ENCODE results near the gene RNF10.
"Not testable (repeated sequence)": the region's sequence is repeated elsewhere in the genome, so short reads cannot be mapped to it uniquely, and the experiment has no call there.

DNA sequence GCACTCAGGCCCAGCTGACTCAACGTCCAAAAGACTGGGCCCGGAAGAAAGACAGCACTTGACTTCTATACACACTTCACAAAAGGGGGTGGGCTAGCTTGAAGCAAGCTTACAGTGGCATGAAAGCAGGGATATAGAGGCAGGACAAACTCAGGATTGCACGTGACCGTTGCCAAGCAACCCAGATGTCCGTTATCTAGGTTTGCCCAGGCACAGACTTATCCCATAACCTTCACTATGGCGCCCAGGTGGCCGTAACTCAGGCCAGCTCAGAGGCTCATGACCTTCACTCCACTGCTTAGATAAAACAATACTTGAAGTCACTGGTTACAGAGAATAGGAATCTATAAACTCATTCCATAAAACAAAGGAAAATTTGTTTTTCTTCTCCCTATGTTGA lies 46.6 kb upstream of the RNF10 start:
- not testable (repeated sequence) for TF ChIP-seq CTCF (IDR thresholded peaks at IDR 0.05; ENCODE audit: low read depth, low read length); POLR2A (IDR thresholded peaks at IDR 0.05; ENCODE audit: extremely low read depth, insufficient read length); MYC (IDR thresholded peaks at IDR 0.05; ENCODE audit: low read depth, low read length); MAX (IDR thresholded peaks at IDR 0.05; ENCODE audit: low read depth, low read length)

Measured in NB4 (cell line).